HAP-1 (cell line): Measurements from ENCODE around the gene ROPN1L.
A peak's percentile ranks its signal among the peaks of the same experiment; 100 is the strongest.
"Not testable (repeated sequence)": the region's sequence is repeated elsewhere in the genome, so short reads cannot be mapped to it uniquely, and the experiment has no call there.

Experiments
- DNase-seq, 2 experiments: peaks; one replicate each; pipeline ENCODE4 v3.0.0-alpha.2; 2016 to 2020; ENCODE audit warnings: low spot score in 2 of 2
- H3K27me3 ChIP-seq: fragments of 250-450 bp; sonication (Bioruptor Pico); 2 replicates; pipeline ENCODE4 v1.5.1; 2020; ENCODE audit warnings: low read depth, mild to moderate bottlenecking, moderate library complexity
- H3K36me3 ChIP-seq: fragments of 250-450 bp; sonication (Bioruptor Pico); replicated peaks from 2 replicates; pipeline ENCODE4 v1.5.1; 2020; ENCODE audit warnings: mild to moderate bottlenecking
- H3K4me1 ChIP-seq: fragments of 250-450 bp; sonication (Bioruptor Pico); 2 replicates; pipeline ENCODE4 v1.5.1; 2020; ENCODE audit warnings: mild to moderate bottlenecking
- H3K4me3 ChIP-seq: fragments of 250-450 bp; sonication (Bioruptor Pico); 2 replicates; pipeline ENCODE4 v1.5.1; 2020; ENCODE audit warnings: mild to moderate bottlenecking, moderate library complexity
- H3K9me3 ChIP-seq: fragments of 250-450 bp; sonication (Bioruptor Pico); 2 replicates; pipeline ENCODE4 v1.5.1; 2020; ENCODE audit warnings: mild to moderate bottlenecking, moderate library complexity
- in situ Hi-C: fragments of 300-500 bp; cut with MboI; formaldehyde crosslinking; loops from 3 replicates; pipeline ENCODE4 v1.14.3; 2020; ENCODE audit warnings: low sequenced_read_pairs, inconsistent platforms, mixed read lengths

The ROPN1L gene

DNA sequence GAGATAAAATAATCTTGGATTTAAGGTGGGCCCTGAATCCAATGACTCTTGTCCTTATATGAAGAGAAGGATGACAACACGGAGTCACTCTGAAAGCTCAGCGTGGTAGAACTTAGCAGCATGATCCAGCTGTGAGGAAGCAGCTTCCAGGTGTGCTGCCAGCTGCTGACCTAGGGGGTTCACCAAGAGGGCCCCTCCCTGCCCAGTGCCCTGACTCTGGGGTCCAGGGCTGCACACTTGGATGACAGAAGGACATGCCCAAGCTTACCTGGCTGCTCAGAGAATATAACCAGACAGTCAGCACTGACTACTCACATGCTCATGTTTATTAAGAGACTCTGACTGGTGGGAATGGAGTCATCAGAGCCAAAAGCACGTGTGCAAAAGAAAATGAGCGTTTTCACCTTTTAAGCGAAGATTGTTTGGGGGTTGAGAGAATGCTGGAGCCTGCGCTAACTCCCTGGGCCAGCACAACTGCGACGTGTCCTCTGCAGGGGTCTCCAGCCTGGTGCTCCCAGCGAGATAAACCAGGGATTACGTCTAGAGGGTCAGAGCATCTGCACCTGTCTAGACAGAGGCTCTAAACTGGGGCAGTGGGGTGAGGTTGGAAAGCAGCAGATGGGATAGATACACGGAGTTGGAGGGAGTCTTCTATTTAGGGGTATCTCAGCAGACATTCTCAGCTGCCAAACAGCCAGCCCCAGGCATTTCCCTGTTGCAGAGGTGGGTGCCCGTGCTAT, 41.3 kb downstream of the ROPN1L start:
- Histone ChIP-seq H3K27me3 (no peaks in the 10 kb centered on the region), H3K9me3 (no peaks in the 10 kb centered on the region), H3K4me1 (no peaks in the 10 kb centered on the region), H3K36me3 (no peaks in the 10 kb centered on the region), H3K4me3 (no peak overlapping the region)
- in situ Hi-C loops: no loop called here
- DNase-seq: no peak

DNA sequence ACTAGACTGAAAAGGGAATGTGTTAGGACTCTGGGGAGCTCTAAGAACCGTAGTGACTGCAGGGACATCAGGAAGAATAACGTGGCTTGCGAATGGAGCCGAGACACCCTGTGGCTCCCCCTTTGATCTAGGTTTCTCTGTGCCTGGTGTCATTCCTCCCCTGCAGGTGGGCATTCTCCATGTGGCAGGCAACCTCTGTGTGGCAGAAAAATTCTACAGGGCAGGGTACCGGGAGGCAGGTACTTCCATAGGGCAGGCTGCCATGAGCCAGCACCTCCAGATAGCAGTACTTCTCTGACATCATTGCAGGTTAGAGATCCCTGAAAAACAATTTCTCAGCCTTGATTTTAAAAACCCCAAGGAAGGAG, 43.1 kb downstream of the ROPN1L start:
- in situ Hi-C loops: no loop called here
- H3K27me3 ChIP-seq: no peaks in the 10 kb centered on the region
- H3K4me1 ChIP-seq: no peaks in the 10 kb centered on the region
- no peak overlapping the region for H3K4me3 ChIP-seq
- no peak for DNase-seq
- no peaks in the 10 kb centered on the region for H3K9me3 ChIP-seq
- H3K36me3 ChIP-seq: no peaks in the 10 kb centered on the region

DNA sequence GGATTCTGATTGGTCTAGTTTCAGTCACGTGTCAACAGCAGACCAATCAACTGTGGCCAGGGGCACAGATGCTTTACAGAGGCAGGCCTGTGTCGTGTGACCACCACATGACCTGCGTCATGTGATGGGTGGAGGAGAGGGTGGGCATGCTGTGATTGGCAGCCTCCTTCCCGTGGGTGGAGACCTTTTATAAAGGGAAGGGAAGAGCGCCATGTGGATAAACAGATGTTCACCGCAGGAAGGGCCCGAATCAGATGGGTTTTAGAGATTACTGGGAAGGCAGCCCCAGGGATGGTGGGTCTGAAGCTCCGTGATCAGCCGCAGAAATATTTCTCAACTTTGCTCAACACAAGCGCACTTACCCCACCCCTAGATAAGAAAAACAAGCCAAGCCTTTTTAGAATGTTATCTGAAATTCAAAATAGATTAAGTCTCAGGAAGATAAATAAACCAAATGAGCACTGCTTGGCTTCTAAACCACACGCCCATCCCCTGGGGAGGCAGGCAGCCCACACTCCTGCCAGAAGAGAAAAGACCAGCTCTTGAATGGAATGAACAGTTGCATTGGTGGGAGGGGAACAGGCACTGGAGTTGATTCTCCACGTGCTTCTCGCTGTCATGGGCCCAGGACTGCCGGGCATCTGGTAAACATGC, 43.6 kb downstream of the ROPN1L start:
- H3K4me1 ChIP-seq: no peaks in the 10 kb centered on the region
- in situ Hi-C loops: no loop called here
- DNase-seq: peak in 1 of 2 experiments; percentile 41
- H3K36me3 ChIP-seq: no peaks in the 10 kb centered on the region
- no peaks in the 10 kb centered on the region for H3K9me3 ChIP-seq
- H3K4me3 ChIP-seq: no peak overlapping the region
- no peaks in the 10 kb centered on the region for H3K27me3 ChIP-seq

DNA sequence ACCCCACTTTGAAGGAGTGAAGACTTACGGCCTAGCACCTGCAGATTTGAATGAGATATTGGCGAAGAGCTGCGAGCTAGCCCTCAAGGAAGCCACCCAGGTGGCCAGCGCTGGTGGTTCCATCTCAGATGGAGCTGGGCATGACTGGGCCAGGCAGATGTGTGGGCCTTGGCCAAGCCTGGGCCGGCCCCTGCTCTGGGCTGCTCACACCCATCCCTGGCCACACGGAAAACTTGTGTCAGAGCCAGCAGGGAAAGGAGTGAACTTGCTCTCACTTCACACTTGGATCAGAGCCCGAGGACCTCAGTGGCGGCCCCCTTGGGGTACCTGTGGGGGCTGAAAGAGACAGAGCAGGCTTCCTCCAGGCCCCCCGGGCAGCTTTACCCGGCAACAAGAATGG, 44.2 kb downstream of the ROPN1L start:
- H3K9me3 ChIP-seq: no peaks in the 10 kb centered on the region
- H3K4me3 ChIP-seq: no peak overlapping the region
- no peaks in the 10 kb centered on the region for H3K4me1 ChIP-seq
- no peaks in the 10 kb centered on the region for H3K36me3 ChIP-seq
- H3K27me3 ChIP-seq: 0 out of 2 replicates have a peak, but pooled peaks cover 2% of the 10 kb centered on the region
- no peak for DNase-seq
- in situ Hi-C loops: no loop called here

DNA sequence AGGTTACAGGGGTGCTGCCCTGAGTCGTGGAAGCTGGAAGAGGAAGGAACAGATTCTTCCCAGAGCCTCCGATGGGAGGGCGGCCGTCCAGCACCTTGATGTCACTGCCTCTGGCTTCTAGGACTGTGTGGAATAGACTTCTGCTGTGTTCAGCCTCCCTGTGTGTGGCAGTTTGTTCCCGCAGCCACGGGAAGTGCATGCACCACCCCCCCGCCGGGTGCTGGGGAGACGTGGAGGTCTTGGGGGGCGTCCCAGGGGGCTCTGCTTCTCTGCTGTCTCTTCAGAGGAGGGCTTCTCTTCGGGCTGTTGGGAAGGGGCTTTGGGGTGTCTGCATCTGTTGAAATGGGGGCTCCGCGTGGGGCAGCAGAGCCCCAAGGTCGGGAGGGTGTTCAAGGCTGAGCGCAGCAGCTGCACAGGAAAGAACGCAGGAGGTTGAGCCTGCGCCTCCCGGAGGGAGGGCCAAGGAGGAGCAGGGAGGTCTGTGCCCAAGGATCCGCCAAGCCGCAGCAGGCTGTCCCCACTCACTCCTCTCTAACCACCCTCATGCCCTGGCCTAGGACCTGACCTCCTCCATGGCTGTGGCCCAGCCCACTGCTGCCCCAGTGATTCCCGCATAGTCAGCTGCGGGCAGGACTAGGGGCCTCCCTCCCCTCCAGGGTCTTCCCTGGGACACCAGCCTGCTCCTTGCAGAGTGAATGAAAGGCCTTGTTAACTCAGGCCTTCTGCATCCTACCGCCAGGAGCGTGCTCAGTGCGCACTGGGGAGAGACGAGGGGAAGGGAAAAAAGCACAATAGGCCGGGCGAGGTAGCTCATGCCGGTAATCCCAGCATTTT, 45.0 kb downstream of the ROPN1L start:
- Histone ChIP-seq H3K4me3 (no peak overlapping the region), H3K9me3 (no peaks in the 10 kb centered on the region), H3K4me1 (no peaks in the 10 kb centered on the region), H3K27me3 (0 out of 2 replicates have a peak, but pooled peaks cover 2% of the 10 kb centered on the region), H3K36me3 (no peaks in the 10 kb centered on the region)
- in situ Hi-C loops: no loop called here
- no peak for DNase-seq

DNA sequence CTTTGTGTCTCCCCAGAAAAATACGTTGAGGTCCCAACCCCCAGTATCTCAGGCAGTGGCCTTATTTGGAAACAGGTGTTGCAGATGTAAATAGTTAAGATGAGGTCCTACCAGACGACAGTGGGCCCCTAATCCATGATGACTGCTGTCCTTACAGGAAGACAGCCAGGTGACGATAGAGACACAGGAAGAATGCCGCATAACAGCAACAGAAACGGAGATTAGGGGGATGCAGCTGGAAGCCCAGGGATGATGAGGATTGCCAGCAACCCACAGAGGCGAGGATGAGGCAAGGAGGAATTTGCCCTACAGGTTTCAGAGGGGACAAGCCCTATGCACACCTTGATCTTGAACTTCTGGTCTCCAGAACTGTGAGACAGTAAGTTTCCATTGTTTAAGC, 46.5 kb downstream of the ROPN1L start:
- no peak for DNase-seq
- in situ Hi-C loops: no loop called here
- no peaks in the 10 kb centered on the region for H3K36me3 ChIP-seq
- H3K9me3 ChIP-seq: no peaks in the 10 kb centered on the region
- no peaks in the 10 kb centered on the region for H3K4me1 ChIP-seq
- H3K4me3 ChIP-seq: no peak overlapping the region
- 0 out of 2 replicates have a peak, but pooled peaks cover 2% of the 10 kb centered on the region for H3K27me3 ChIP-seq

DNA sequence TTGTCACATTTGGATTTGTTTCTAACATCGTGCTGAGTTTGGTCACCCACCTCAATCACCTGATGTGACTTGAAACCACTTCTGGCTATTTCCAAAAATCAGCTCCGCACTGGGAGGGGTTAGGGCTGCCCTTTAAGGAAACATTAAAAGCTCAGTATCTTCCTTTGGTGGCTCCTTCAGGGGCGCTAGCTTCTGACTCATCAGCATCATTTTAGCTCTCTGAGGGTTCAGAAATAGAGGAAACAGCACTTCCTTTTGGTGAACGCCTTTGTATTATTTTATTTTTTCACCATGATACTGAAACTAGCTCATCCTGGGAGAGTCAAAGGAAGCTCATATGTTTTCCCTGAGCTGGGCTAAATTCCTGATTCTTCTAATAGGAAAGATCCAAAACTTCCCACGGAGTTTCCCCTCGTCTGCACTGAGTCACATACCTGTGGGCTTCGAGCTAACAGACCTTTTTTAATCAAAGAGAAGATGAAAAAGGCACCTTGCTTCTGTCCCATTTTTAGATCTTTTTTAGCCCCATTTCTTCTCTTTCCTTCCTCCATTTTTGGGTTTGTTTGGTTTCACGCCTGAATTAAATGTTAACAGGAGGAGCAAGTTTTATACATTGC, 48.2 kb downstream of the ROPN1L start:
- Histone ChIP-seq H3K4me3 (no peak overlapping the region), H3K36me3 (no peaks in the 10 kb centered on the region), H3K27me3 (0 out of 2 replicates have a peak, but pooled peaks cover 2% of the 10 kb centered on the region), H3K9me3 (no peaks in the 10 kb centered on the region), H3K4me1 (no peaks in the 10 kb centered on the region)
- DNase-seq: no peak
- in situ Hi-C loops: no loop called here

DNA sequence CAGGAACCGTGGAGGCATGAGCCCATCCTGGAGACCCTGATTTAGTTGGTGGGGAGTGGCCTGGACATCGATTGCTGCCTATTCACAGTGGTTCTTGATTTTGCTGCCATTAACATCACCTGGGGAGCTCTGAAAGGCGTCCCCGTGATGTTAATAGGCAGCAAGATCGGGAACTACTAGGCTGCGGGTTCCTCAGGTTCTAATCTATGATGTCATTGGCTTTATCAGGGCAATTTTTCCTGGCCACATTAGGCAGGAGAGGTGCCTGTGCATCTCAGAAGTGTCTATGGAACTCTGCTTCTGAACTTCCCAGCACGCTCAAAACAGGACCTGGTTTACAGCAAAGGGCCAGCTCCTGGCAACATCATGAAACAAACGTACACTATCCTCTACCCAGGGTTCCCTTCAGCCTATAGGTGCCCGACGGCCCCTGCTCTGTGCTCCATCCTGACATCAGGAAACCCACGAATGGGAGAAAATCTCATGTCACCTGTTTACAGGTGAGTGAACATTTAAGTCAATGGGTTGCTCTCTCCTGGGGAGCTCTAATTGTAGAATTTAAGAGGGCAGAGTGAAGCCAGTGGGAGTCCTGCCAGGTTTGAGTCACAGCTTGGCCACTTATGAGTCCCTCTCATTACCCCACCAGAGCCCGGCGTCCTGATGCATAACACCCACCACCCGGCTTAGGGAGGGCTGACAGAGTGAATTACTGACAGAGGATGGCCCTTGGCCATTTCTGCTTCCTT, 49.4 kb downstream of the ROPN1L start:
- 0 out of 2 replicates have a peak, but pooled peaks cover 2% of the 10 kb centered on the region for H3K27me3 ChIP-seq
- no peaks in the 10 kb centered on the region for H3K9me3 ChIP-seq
- DNase-seq: no peak
- no peaks in the 10 kb centered on the region for H3K4me1 ChIP-seq
- H3K36me3 ChIP-seq: no peaks in the 10 kb centered on the region
- in situ Hi-C loops: no loop called here
- no peak overlapping the region for H3K4me3 ChIP-seq

DNA sequence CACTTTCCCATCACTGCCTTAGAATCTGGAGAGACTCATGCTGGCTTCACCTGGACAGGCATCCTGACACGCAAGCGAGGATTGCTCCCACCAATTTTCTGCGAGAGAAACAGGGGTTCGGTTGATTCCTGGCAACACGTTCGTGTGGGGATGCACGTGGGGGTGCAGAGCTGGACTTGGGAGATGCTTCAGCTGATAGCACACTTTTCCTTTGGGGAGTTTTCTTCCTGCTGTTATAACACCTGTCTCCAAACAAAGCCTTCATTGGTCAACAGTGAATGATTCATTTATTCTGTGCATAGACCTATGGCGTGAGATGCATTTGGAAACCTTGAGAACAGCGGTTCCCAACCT, 50.0 kb downstream of the ROPN1L start:
- no peaks in the 10 kb centered on the region for H3K4me1 ChIP-seq
- H3K4me3 ChIP-seq: no peak overlapping the region
- H3K9me3 ChIP-seq: no peaks in the 10 kb centered on the region
- no peak for DNase-seq
- in situ Hi-C loops: no loop called here
- H3K36me3 ChIP-seq: no peaks in the 10 kb centered on the region
- H3K27me3 ChIP-seq: 0 out of 2 replicates have a peak, but pooled peaks cover 2% of the 10 kb centered on the region

DNA sequence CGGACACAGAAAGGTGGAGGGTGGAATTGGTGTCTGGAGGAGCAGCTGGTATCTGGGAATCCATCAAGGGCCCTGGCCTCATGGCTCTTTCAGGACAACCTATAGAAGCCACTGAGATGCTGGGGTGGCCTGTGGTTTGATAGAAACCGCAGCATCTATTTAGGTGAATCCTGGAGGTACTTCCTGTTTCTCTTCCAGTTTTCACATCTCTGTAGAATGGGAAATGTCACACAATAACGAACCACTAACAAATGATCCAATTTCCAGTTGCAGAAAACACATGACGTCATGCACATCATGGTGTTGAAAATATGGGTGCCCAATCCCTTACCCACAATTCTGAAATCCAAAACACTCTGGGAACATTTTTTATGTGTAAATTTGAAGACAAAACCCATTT, 52.2 kb downstream of the ROPN1L start:
- no peak overlapping the region for H3K4me3 ChIP-seq
- in situ Hi-C loops: no loop called here
- H3K36me3 ChIP-seq: no peaks in the 10 kb centered on the region
- no peaks in the 10 kb centered on the region for H3K4me1 ChIP-seq
- 0 out of 2 replicates have a peak, but pooled peaks cover 2% of the 10 kb centered on the region for H3K27me3 ChIP-seq
- no peak for DNase-seq
- H3K9me3 ChIP-seq: no peaks in the 10 kb centered on the region

DNA sequence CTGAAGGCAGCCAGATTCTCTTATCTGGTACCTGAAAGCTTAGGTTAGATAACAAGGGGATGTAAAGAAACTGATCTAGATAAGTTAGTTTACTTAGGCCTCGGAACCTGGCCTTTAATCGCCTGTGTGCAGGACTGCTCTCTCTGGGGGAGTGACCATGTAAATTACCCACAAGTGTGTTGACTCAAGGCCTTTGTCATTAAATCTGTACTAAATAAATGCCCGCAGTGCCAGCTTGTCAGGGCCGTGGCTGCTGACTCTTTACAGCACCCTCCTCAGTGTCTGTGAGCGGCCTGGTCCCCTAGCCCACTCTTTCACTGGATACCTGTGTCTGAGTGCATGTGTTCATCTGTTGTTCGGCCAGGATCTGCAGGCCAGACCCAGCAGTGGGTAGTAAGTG, 52.8 kb downstream of the ROPN1L start:
- DNase-seq, in situ Hi-C loops, H3K27me3 ChIP-seq, H3K36me3 ChIP-seq, H3K4me1 ChIP-seq, H3K4me3 ChIP-seq, H3K9me3 ChIP-seq: not testable (repeated sequence)

DNA sequence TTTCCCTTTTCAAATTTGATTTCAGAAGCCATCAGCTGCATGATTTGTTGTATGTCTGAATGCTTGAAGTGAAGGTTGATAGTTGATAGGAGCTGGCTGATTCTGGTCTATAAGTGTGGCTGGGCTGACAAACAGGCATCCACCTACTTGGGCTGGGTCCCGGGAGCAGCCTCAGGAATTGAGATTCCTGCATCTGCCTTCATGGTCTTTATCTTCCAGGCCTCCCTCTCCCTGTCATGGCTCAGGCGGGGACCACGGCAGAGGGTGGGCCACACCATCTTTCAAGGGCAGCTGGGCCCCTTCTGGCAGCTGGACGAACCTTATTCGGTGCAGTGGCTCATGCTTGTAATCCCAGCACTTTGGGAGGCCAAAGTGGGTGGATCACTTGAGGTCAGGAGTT, 55.9 kb downstream of the ROPN1L start:
- no peaks in the 10 kb centered on the region for H3K27me3 ChIP-seq
- no peak overlapping the region for H3K4me3 ChIP-seq
- in situ Hi-C loops: no loop called here
- no peaks in the 10 kb centered on the region for H3K36me3 ChIP-seq
- DNase-seq: no peak
- no peaks in the 10 kb centered on the region for H3K9me3 ChIP-seq
- H3K4me1 ChIP-seq: no peaks in the 10 kb centered on the region

DNA sequence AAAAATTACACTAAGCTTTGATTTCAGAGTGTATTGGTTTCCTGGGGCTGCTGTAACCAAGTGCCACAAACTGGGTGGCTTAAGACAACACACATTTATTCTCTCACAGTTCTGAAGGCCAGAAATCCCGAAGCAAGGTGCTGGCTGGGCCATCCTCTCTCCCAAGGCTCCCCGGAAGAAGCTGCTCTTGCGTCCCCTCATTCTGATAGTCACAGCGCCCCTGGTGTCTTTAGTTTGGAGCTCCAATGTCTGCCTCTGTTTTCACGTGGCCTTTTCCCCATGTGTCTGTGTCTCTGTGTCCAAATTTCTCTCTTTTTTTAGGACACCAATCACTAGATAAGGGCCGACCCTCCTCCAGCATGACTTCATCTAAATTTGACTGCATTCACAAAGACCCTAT, 56.7 kb downstream of the ROPN1L start:
- no peak for DNase-seq
- H3K36me3 ChIP-seq: no peaks in the 10 kb centered on the region
- no peaks in the 10 kb centered on the region for H3K4me1 ChIP-seq
- in situ Hi-C loops: no loop called here
- H3K4me3 ChIP-seq: no peak overlapping the region
- no peaks in the 10 kb centered on the region for H3K9me3 ChIP-seq
- no peaks in the 10 kb centered on the region for H3K27me3 ChIP-seq
